ENCODE measurements around the gene WDR87. TPM values are rescaled to one million over a fixed set of nuclear protein-coding genes. Genes with fewer than 3 reads are reported as not detected.
"Not testable (repeated sequence)": the region's sequence is repeated elsewhere in the genome, so short reads cannot be mapped to it uniquely, and the experiment has no call there.

Gene WDR87
- total RNA-seq, 1 donor from 2014 or later = not detected

- peak; percentile 90 for DNase-seq (ENCODE audit: low spot score)
Measured at GRCh38 chr19:37931881-37932655, 25.7 kb upstream of the WDR87 start.

- DNase-seq (ENCODE audit: low spot score) = no peak
Measured at GRCh38 chr19:37930416-37930815, 24.0 kb upstream of the WDR87 start.

- DNase-seq (ENCODE audit: low spot score) = no peak
Measured at GRCh38 chr19:37929355-37929923, 23.0 kb upstream of the WDR87 start.

- no peak for DNase-seq (ENCODE audit: low spot score)
Measured at GRCh38 chr19:37928527-37929286, 22.3 kb upstream of the WDR87 start.

- DNase-seq (ENCODE audit: low spot score) = no peak
Measured at GRCh38 chr19:37926711-37927110, 20.3 kb upstream of the WDR87 start.

- DNase-seq (ENCODE audit: low spot score) = no peak
Measured at GRCh38 chr19:37926255-37926654, 19.9 kb upstream of the WDR87 start.

GRCh38 chr19:37925212-37925611 is 18.8 kb upstream of the WDR87 start:
- DNase-seq (ENCODE audit: low spot score) = no peak

- DNase-seq (ENCODE audit: low spot score) = not testable (repeated sequence)
Measured at GRCh38 chr19:37924573-37924972, 18.2 kb upstream of the WDR87 start.

GRCh38 chr19:37920591-37921450 is 14.4 kb upstream of the WDR87 start:
- no peak for DNase-seq (ENCODE audit: low spot score)

- no peak for DNase-seq (ENCODE audit: low spot score)
Measured at GRCh38 chr19:37914908-37915307, 8.5 kb upstream of the WDR87 start.

- DNase-seq (ENCODE audit: low spot score) = no peak
Measured at GRCh38 chr19:37909661-37910199, 3.3 kb upstream of the WDR87 start.

- DNase-seq (ENCODE audit: low spot score) = no peak
Measured at GRCh38 chr19:37907735-37908455, 1.5 kb upstream of the WDR87 start.

GRCh38 chr19:37906869-37907734 is 708 bp upstream of the WDR87 start, which contains the start of gene SIPA1L3:
Gene SIPA1L3, plus strand, starts transcription at chr19:37907208. Its CDS starts 174,358 bp downstream, at chr19:38081566.
- DNase-seq (ENCODE audit: low spot score) = peak; percentile 97

- DNase-seq (ENCODE audit: low spot score) = no peak
Measured at GRCh38 chr19:37903096-37903495, 3.3 kb downstream of the WDR87 start.

GRCh38 chr19:37902668-37903067 is 3.7 kb downstream of the WDR87 start:
- no peak for DNase-seq (ENCODE audit: low spot score)

GRCh38 chr19:37899966-37900365 is 6.4 kb downstream of the WDR87 start:
- DNase-seq (ENCODE audit: low spot score) = no peak

GRCh38 chr19:37899453-37899852 is 6.9 kb downstream of the WDR87 start:
- no peak for DNase-seq (ENCODE audit: low spot score)

- DNase-seq (ENCODE audit: low spot score) = no peak
Measured at GRCh38 chr19:37896180-37896579, 10.2 kb downstream of the WDR87 start.
